IMR-90 (cell line): ENCODE data around the gene VPS37B.

Experiments
- BHLHE40 ChIP-seq: fragments of 150-350 bp; IDR thresholded peaks from 2 replicates; pipeline ENCODE4 v1.6.1; 2016; ENCODE audit warnings: mild to moderate bottlenecking, low read depth, low read length
- CTCF ChIP-seq: conservative IDR thresholded peaks from 2 replicates; pipeline ENCODE4 v1.5.1; 2012; ENCODE audit warnings: mild to moderate bottlenecking, low read depth, low read length, improper control_type of control experiment
- MAZ ChIP-seq: IDR thresholded peaks from 2 replicates; pipeline ENCODE4 v1.6.1; 2012; ENCODE audit warnings: low read depth, mild to moderate bottlenecking, low read length, improper control_type of control experiment, moderate library complexity, borderline replicate concordance
- NFE2L2 ChIP-seq: fragments of 150-350 bp; IDR thresholded peaks from 2 replicates; pipeline ENCODE4 v1.6.1; 2016; ENCODE audit warnings: low read depth, mild to moderate bottlenecking, low read length
- POLR2A ChIP-seq: IDR thresholded peaks from 2 replicates; pipeline ENCODE4 v1.6.1; 2012; ENCODE audit warnings: mild to moderate bottlenecking, low read depth, low read length
- RAD21 ChIP-seq: IDR thresholded peaks from 2 replicates; pipeline ENCODE4 v1.6.1; 2012; ENCODE audit warnings: low read length, improper control_type of control experiment
- RCOR1 ChIP-seq: IDR thresholded peaks from 2 replicates; pipeline ENCODE4 v1.6.1; 2012; ENCODE audit warnings: mild to moderate bottlenecking, low read length, improper control_type of control experiment; ENCODE audit not compliant: insufficient replicate concordance
- RFX5 ChIP-seq: IDR thresholded peaks from 2 replicates; pipeline ENCODE4 v1.8.0; 2012; ENCODE audit warnings: low read depth, mild to moderate bottlenecking, low read length, moderate library complexity
- SMC3 ChIP-seq: fragments of 150-350 bp; IDR thresholded peaks from 2 replicates; pipeline ENCODE4 v1.6.1; 2016; ENCODE audit warnings: low read depth, mild to moderate bottlenecking, antibody characterized with exemption, low read length, moderate library complexity
- USF2 ChIP-seq: fragments of 150-350 bp; IDR thresholded peaks from 2 replicates; pipeline ENCODE4 v1.6.1; 2017; ENCODE audit warnings: mild to moderate bottlenecking, antibody characterized with exemption, low read length, low read depth
- TF ChIP-seq, protein P1 (sequence below): fragments of 150-350 bp; IDR thresholded peaks from 2 replicates; pipeline ENCODE4 v1.6.1; 2016; ENCODE audit warnings: low read depth, mild to moderate bottlenecking, low read length, moderate library complexity, borderline replicate concordance

DNA sequence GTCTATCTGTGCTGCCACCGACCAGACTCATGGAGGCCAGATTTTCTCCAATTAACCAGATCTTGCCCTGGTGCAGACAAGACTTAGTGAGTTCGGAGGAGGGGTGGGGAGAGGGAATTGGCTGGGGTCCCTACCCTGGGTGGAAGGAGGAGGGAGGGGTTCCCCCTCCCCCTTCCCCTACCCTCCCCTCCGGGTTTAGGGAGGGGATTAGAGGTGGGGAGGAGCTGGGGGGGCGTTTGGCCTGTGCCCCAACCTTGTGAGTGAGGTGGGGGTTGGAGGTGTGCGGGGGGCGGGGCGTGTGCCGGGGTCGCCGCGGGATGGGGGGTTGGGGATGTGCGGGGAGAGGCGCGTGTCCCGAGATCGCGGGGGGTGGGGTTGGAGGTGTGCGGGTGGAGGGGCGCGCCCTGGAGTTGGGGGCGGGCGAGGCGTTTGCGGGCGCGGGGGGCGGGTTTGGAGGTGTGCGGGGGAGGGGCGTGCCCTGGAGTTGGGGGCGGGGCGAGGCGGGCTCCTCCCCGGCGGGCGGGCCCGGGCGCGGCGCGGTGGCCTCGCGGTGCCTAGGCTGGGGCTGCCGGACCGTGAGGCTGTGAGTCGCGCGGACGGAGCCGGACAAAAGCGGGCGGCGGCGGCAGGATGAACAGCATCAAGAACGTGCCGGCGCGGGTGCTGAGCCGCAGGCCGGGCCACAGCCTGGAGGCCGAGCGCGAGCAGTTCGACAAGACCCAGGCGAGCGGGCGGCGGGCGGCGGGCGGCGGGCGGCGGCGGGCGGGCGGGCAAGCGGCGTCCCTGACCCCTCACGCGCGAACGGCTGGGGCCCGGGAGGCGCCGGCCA lies 60.8 kb downstream of the VPS37B start, which contains the start of gene HIP1R:
- TF ChIP-seq MAZ (no peak; the same call in 1 of the 2 replicates), RFX5 (no peak), CTCF (no peak), RAD21 (no peak), RCOR1 (no peak), SMC3 (no peak), BHLHE40 (no peak), POLR2A (no peak), USF2 (no peak), NFE2L2 (no peak)
- TF ChIP-seq, protein P1, sequence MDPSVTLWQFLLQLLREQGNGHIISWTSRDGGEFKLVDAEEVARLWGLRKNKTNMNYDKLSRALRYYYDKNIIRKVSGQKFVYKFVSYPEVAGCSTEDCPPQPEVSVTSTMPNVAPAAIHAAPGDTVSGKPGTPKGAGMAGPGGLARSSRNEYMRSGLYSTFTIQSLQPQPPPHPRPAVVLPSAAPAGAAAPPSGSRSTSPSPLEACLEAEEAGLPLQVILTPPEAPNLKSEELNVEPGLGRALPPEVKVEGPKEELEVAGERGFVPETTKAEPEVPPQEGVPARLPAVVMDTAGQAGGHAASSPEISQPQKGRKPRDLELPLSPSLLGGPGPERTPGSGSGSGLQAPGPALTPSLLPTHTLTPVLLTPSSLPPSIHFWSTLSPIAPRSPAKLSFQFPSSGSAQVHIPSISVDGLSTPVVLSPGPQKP: no peak
